Fibroblast of peridontal ligament (primary cell): Measurements from ENCODE around the gene PPP1R1A.

ENCODE experiments used
- DNase-seq: peaks from one replicate; pipeline ENCODE4 v3.0.0-alpha.2; 2010; ENCODE audit errors: extremely low read depth

Gene PPP1R1A

GRCh38 chr12:54588110-54588889 is at the start of gene PPP1R1A:
TSS of gene PPP1R1A (minus strand) at chr12:54588659. CDS start at chr12:54588488, 171 bp downstream.
- no peak for DNase-seq

- no peak for DNase-seq
Measured at GRCh38 chr12:54634795-54635194, 46.3 kb upstream of the PPP1R1A start, which contains the start of gene LACRT. TSS of gene LACRT (minus strand) at chr12:54634895. CDS start at chr12:54634841, 54 bp downstream.

GRCh38 chr12:54631988-54632728 is 43.7 kb upstream of the PPP1R1A start:
- DNase-seq, result no peak

- DNase-seq, result no peak
Measured at GRCh38 chr12:54631551-54631950, 43.1 kb upstream of the PPP1R1A start.

- no peak for DNase-seq
Measured at GRCh38 chr12:54629925-54630324, 41.5 kb upstream of the PPP1R1A start.

- DNase-seq, result no peak
Measured at GRCh38 chr12:54628186-54628846, 39.9 kb upstream of the PPP1R1A start.

GRCh38 chr12:54627304-54627703 is 38.8 kb upstream of the PPP1R1A start:
- no peak for DNase-seq

GRCh38 chr12:54625598-54625997 is 37.1 kb upstream of the PPP1R1A start:
- no peak for DNase-seq

GRCh38 chr12:54624315-54625279 is 36.1 kb upstream of the PPP1R1A start:
- DNase-seq, result no peak

GRCh38 chr12:54622463-54623183 is 34.2 kb upstream of the PPP1R1A start:
- DNase-seq, result no peak

GRCh38 chr12:54616933-54617680 is 28.6 kb upstream of the PPP1R1A start:
- no peak for DNase-seq

GRCh38 chr12:54612225-54612750 is 23.8 kb upstream of the PPP1R1A start:
- no peak for DNase-seq

- DNase-seq, result no peak
Measured at GRCh38 chr12:54611715-54612149, 23.3 kb upstream of the PPP1R1A start.

GRCh38 chr12:54608769-54609168 is 20.3 kb upstream of the PPP1R1A start:
- no peak for DNase-seq

GRCh38 chr12:54608156-54608555 is 19.7 kb upstream of the PPP1R1A start:
- DNase-seq, result no peak

GRCh38 chr12:54606556-54606955 is 18.1 kb upstream of the PPP1R1A start:
- no peak for DNase-seq

- DNase-seq, result no peak
Measured at GRCh38 chr12:54605138-54605970, 16.9 kb upstream of the PPP1R1A start.

GRCh38 chr12:54604436-54604835 is 16.0 kb upstream of the PPP1R1A start:
- DNase-seq, result no peak

GRCh38 chr12:54603872-54604271 is 15.4 kb upstream of the PPP1R1A start:
- DNase-seq, result no peak
